AG09309 (cell line): ENCODE measurements around the gene OR11A1.

Source experiments
- DNase-seq: peaks from one replicate; pipeline ENCODE4 v3.0.0-alpha.2; 2010; ENCODE audit warnings: low read depth
- H3K4me3 ChIP-seq: 2 replicates; pipeline ENCODE4 v1.5.1; 2011; ENCODE audit warnings: mild to moderate bottlenecking, low read depth, low read length, moderate library complexity; ENCODE audit not compliant: control insufficient read depth
- CTCF ChIP-seq: IDR thresholded peaks from 2 replicates; pipeline ENCODE4 v1.5.1; 2011; ENCODE audit warnings: mild to moderate bottlenecking, low read depth, low read length, inconsistent platforms; ENCODE audit not compliant: insufficient read depth, control insufficient read depth; ENCODE audit errors: missing control alignments

OR11A1 gene

GRCh38 chr6:29419516-29419915 lies 37.4 kb downstream of the OR11A1 start:
- DNase-seq, result no peak
- TF ChIP-seq CTCF, result no peak
- no peak overlapping the region for H3K4me3 ChIP-seq

GRCh38 chr6:29414588-29414987 lies 42.3 kb downstream of the OR11A1 start, which contains the start of gene OR12D1:
OR12D1 (plus strand) TSS chr6:29414928.
- TF ChIP-seq CTCF, result no peak
- H3K4me3 ChIP-seq, result no peak within 1 kb of the TSS
- DNase-seq, result no peak

GRCh38 chr6:29403801-29404200 lies 53.1 kb downstream of the OR11A1 start:
- no peak for DNase-seq
- no peak overlapping the region for H3K4me3 ChIP-seq
- no peak for TF ChIP-seq CTCF

DNA sequence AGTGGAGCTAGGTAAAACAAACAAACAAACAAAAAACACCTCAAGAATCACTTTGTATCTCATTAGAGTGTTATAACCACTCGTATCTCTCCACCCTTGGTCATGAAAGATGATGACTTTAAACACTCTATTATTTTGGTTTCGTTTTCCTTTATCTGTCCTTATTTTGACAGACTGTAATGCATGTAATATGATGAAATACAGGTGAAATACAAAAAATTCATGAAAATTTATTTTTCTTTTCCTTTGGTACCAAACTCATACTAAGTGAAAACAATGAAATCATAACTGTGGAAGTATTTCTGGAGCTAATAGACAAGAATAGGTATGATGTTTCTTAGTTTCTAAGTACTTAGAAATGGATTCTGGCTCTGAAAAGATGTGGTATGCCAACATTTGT lies 57.3 kb downstream of the OR11A1 start:
- no peak for DNase-seq
- no peak for TF ChIP-seq CTCF
- H3K4me3 ChIP-seq, result no peak overlapping the region

DNA sequence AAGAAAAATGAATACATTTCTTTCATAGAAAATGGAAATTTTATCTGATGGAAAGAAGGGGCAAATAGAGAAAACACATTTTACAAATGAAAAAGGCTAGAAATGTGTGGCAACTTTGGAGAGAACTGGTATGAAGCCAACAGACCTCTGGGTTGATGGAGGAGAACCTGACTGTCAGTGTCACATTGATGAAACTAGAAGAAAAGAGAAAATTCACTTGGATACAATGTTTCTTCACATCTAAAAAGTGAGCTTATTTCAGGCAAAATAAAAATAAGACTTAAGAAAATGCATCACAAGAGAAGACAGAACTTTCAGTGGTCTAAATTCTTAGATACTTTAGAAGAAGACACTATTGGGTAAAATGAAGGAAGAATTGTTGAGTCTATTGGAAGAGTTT lies 61.5 kb downstream of the OR11A1 start, which contains the start of gene OR12D2:
Gene OR12D2 (plus strand): TSS at position 301 of the 400 bp plus-strand sequence. CDS start 1,069 bp downstream, outside the sequence.
- no peak for DNase-seq
- TF ChIP-seq CTCF, result no peak
- H3K4me3 ChIP-seq, result no peak within 1 kb of the TSS

- no peak for TF ChIP-seq CTCF
- no peak for DNase-seq
These were observed 68.3 kb downstream of the OR11A1 start for GRCh38 chr6:29388533-29388932.

GRCh38 chr6:29376003-29376402 lies 80.9 kb downstream of the OR11A1 start:
- TF ChIP-seq CTCF, result no peak
- DNase-seq, result no peak
- H3K4me3 ChIP-seq, result no peak overlapping the region

More at GRCh38 chr6:29388533-29388932, 68.3 kb downstream of the OR11A1 start:
- no peak overlapping the region for H3K4me3 ChIP-seq
